ENCODE data around the gene NBAS.
"Not testable (repeated sequence)": the region's sequence is repeated elsewhere in the genome, so short reads cannot be mapped to it uniquely, and the experiment has no call there.

NBAS gene

GRCh38 chr2:15260196-15260595 is 300.9 kb downstream of the NBAS start:
- Histone ChIP-seq H3K27me3 (ENCODE audit: low read depth, low read length) (no peaks in the 10 kb centered on the region), H3K79me2 (ENCODE audit: low read length) (no peaks in the 10 kb centered on the region), H3K9me3 (ENCODE audit: insufficient read depth, low read length) (no peaks in the 10 kb centered on the region), H3K27ac (ENCODE audit: low read length) (no peak overlapping the region), H3K4me1 (ENCODE audit: low read length) (no peaks in the 10 kb centered on the region), H2AFZ (ENCODE audit: low read depth, low read length) (no peak overlapping the region), H3K36me3 (replicated peaks; ENCODE audit: low read depth, low read length) (no peaks in the 10 kb centered on the region), H4K20me1 (ENCODE audit: insufficient read depth, low read length) (no peaks in the 10 kb centered on the region), H3K9ac (ENCODE audit: low read length) (no peak overlapping the region), H3K4me3 (ENCODE audit: low read length) (no peak overlapping the region), H3K4me2 (ENCODE audit: low read length) (no peak overlapping the region)
- no peak for TF ChIP-seq EZH2phosphoT487 (IDR thresholded peaks at IDR 0.05; ENCODE audit: low read depth)
- TF ChIP-seq, protein P1, sequence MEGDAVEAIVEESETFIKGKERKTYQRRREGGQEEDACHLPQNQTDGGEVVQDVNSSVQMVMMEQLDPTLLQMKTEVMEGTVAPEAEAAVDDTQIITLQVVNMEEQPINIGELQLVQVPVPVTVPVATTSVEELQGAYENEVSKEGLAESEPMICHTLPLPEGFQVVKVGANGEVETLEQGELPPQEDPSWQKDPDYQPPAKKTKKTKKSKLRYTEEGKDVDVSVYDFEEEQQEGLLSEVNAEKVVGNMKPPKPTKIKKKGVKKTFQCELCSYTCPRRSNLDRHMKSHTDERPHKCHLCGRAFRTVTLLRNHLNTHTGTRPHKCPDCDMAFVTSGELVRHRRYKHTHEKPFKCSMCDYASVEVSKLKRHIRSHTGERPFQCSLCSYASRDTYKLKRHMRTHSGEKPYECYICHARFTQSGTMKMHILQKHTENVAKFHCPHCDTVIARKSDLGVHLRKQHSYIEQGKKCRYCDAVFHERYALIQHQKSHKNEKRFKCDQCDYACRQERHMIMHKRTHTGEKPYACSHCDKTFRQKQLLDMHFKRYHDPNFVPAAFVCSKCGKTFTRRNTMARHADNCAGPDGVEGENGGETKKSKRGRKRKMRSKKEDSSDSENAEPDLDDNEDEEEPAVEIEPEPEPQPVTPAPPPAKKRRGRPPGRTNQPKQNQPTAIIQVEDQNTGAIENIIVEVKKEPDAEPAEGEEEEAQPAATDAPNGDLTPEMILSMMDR (IDR thresholded peaks at IDR 0.05; ENCODE audit: low read depth, low read length) = no peak

DNA sequence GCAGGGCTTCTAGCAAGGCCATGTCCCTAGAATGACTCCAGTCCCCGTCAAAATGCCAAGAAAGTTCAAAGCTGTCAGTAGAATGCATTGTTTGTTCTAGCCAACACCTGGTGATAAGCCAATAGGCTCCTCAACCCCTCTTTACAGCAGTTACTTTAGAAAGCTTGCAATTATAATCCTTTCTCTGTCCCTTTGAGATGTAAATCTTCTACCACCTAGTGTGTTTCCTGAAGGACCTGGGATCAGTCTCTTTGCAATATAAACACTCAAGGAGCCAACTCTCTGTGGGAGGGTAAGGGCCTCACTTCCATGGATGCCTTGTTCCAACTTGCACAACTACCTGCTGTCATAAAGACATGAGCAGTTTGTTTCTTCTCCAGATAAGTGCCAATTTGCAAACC is 301.8 kb downstream of the NBAS start:
- H2AFZ ChIP-seq (ENCODE audit: low read depth, low read length) = no peak overlapping the region
- H3K36me3 ChIP-seq (replicated peaks; ENCODE audit: low read depth, low read length) = no peaks in the 10 kb centered on the region
- TF ChIP-seq, protein P1 (IDR thresholded peaks at IDR 0.05; ENCODE audit: low read depth, low read length) = no peak
- no peak for TF ChIP-seq EZH2phosphoT487 (IDR thresholded peaks at IDR 0.05; ENCODE audit: low read depth)
- H3K27ac ChIP-seq (ENCODE audit: low read length) = no peak overlapping the region
- H3K9ac ChIP-seq (ENCODE audit: low read length) = no peak overlapping the region
- H3K4me3 ChIP-seq (ENCODE audit: low read length) = no peak overlapping the region
- H3K79me2 ChIP-seq (ENCODE audit: low read length) = no peaks in the 10 kb centered on the region
- no peaks in the 10 kb centered on the region for H3K27me3 ChIP-seq (ENCODE audit: low read depth, low read length)
- H3K4me2 ChIP-seq (ENCODE audit: low read length) = no peak overlapping the region
- H3K4me1 ChIP-seq (ENCODE audit: low read length) = no peaks in the 10 kb centered on the region
- H3K9me3 ChIP-seq (ENCODE audit: insufficient read depth, low read length) = no peaks in the 10 kb centered on the region
- H4K20me1 ChIP-seq (ENCODE audit: insufficient read depth, low read length) = no peaks in the 10 kb centered on the region

- H3K27ac ChIP-seq (ENCODE audit: low read length); H3K79me2 ChIP-seq (ENCODE audit: low read length); H3K9ac ChIP-seq (ENCODE audit: low read length); H3K4me3 ChIP-seq (ENCODE audit: low read length); H3K9me3 ChIP-seq (ENCODE audit: insufficient read depth, low read length); H3K27me3 ChIP-seq (ENCODE audit: low read depth, low read length); H2AFZ ChIP-seq (ENCODE audit: low read depth, low read length); H4K20me1 ChIP-seq (ENCODE audit: insufficient read depth, low read length); H3K4me2 ChIP-seq (ENCODE audit: low read length); H3K4me1 ChIP-seq (ENCODE audit: low read length); H3K36me3 ChIP-seq (replicated peaks; ENCODE audit: low read depth, low read length): not testable (repeated sequence)
Measured at GRCh38 chr2:15258385-15258784, 302.7 kb downstream of the NBAS start.

GRCh38 chr2:15253835-15254286 is 307.3 kb downstream of the NBAS start:
- Histone ChIP-seq H3K9ac (ENCODE audit: low read length) (no peak overlapping the region), H3K79me2 (ENCODE audit: low read length) (no peaks in the 10 kb centered on the region), H3K4me2 (ENCODE audit: low read length) (no peak overlapping the region), H4K20me1 (ENCODE audit: insufficient read depth, low read length) (no peaks in the 10 kb centered on the region), H3K4me3 (ENCODE audit: low read length) (no peak overlapping the region), H3K27ac (ENCODE audit: low read length) (no peak overlapping the region), H3K4me1 (ENCODE audit: low read length) (no peaks in the 10 kb centered on the region), H2AFZ (ENCODE audit: low read depth, low read length) (no peak overlapping the region), H3K27me3 (ENCODE audit: low read depth, low read length) (no peaks in the 10 kb centered on the region), H3K9me3 (ENCODE audit: insufficient read depth, low read length) (no peaks in the 10 kb centered on the region), H3K36me3 (replicated peaks; ENCODE audit: low read depth, low read length) (no peaks in the 10 kb centered on the region)
- no peak for TF ChIP-seq EZH2phosphoT487 (IDR thresholded peaks at IDR 0.05; ENCODE audit: low read depth)
- TF ChIP-seq, protein P1 (IDR thresholded peaks at IDR 0.05; ENCODE audit: low read depth, low read length) = no peak

- Histone ChIP-seq H3K36me3 (replicated peaks; ENCODE audit: low read depth, low read length) (no peaks in the 10 kb centered on the region), H3K9ac (ENCODE audit: low read length) (no peak overlapping the region), H3K9me3 (ENCODE audit: insufficient read depth, low read length) (no peaks in the 10 kb centered on the region), H3K4me1 (ENCODE audit: low read length) (no peaks in the 10 kb centered on the region), H3K27me3 (ENCODE audit: low read depth, low read length) (no peaks in the 10 kb centered on the region), H3K27ac (ENCODE audit: low read length) (no peak overlapping the region), H3K79me2 (ENCODE audit: low read length) (no peaks in the 10 kb centered on the region), H2AFZ (ENCODE audit: low read depth, low read length) (no peak overlapping the region), H4K20me1 (ENCODE audit: insufficient read depth, low read length) (no peaks in the 10 kb centered on the region), H3K4me2 (ENCODE audit: low read length) (no peak overlapping the region), H3K4me3 (ENCODE audit: low read length) (no peak overlapping the region)
- TF ChIP-seq, protein P1 (IDR thresholded peaks at IDR 0.05; ENCODE audit: low read depth, low read length) = no peak
- no peak for TF ChIP-seq EZH2phosphoT487 (IDR thresholded peaks at IDR 0.05; ENCODE audit: low read depth)
Measured at GRCh38 chr2:15253247-15253646, 307.9 kb downstream of the NBAS start.
